GM23338 (cell line): Measurements from ENCODE around the gene KRTAP20-2. TPM values are rescaled to one million over a fixed set of nuclear protein-coding genes. Genes with fewer than 3 reads are reported as not detected.

Experiments
- ATAC-seq: fragments of 200-7000 bp; cut with Tn5 transposase; 3 replicates; pipeline ENCODE4 v1.9.1; 2020
- DNase-seq: peaks from one replicate; pipeline ENCODE4 v3.0.0-alpha.2; 2015; ENCODE audit warnings: low spot score
- H2AFZ ChIP-seq: fragments of 200-600 bp; sonication (generic); 2 replicates; pipeline ENCODE4 v1.8.0; 2016; ENCODE audit warnings: antibody characterized with exemption, mild to moderate bottlenecking, moderate library complexity
- H3F3A ChIP-seq: fragments of 200-600 bp; sonication (generic); replicated peaks from 2 replicates; pipeline ENCODE4 v1.8.0; 2017; ENCODE audit warnings: antibody characterized with exemption, mixed run types, low read depth
- H3K27ac ChIP-seq: fragments of 200-600 bp; sonication (generic); 2 replicates; pipeline ENCODE4 v1.6.1; 2016; ENCODE audit warnings: low read depth
- H3K27me3 ChIP-seq: fragments of 200-600 bp; sonication (generic); 2 replicates; pipeline ENCODE4 v1.8.0; 2016; ENCODE audit warnings: mild to moderate bottlenecking, mixed run types, moderate library complexity; ENCODE audit not compliant: insufficient read depth
- H3K36me3 ChIP-seq: fragments of 200-600 bp; sonication (generic); 2 replicates; pipeline ENCODE4 v1.8.0; 2016; ENCODE audit warnings: mild to moderate bottlenecking; ENCODE audit not compliant: insufficient read depth
- H3K4me1 ChIP-seq: fragments of 200-600 bp; sonication (generic); 2 replicates; pipeline ENCODE4 v1.8.0; 2016; ENCODE audit warnings: mild to moderate bottlenecking, moderate library complexity; ENCODE audit not compliant: insufficient read depth
- H3K4me2 ChIP-seq: fragments of 200-600 bp; sonication (generic); 2 replicates; pipeline ENCODE4 v1.7.1; 2017; ENCODE audit warnings: mixed run types
- H3K4me3 ChIP-seq: fragments of 200-600 bp; sonication (generic); 2 replicates; pipeline ENCODE4 v1.6.1; 2016; ENCODE audit warnings: mixed run types
- H3K79me2 ChIP-seq: fragments of 200-600 bp; sonication (generic); replicated peaks from 2 replicates; pipeline ENCODE4 v1.8.0; 2017; ENCODE audit warnings: mild to moderate bottlenecking; ENCODE audit not compliant: insufficient read depth
- H3K9me2 ChIP-seq: fragments of 200-600 bp; sonication (generic); 2 replicates; pipeline ENCODE4 v1.8.0; 2017; ENCODE audit not compliant: insufficient read depth
- H4K20me1 ChIP-seq: fragments of 200-600 bp; sonication (generic); replicated peaks from 2 replicates; pipeline ENCODE4 v1.8.0; 2017; ENCODE audit warnings: mild to moderate bottlenecking; ENCODE audit not compliant: insufficient read depth
- H3K27ac Mint-ChIP-seq: 2 replicates; pipeline ENCODE4 v1.8.0; 2020; ENCODE audit warnings: inconsistent platforms, mild to moderate bottlenecking, moderate library complexity, mixed read lengths
- H3K27me3 Mint-ChIP-seq: 3 replicates; pipeline ENCODE4 v1.8.0; 2022; ENCODE audit warnings: low read depth, mild to moderate bottlenecking, moderate library complexity, mixed read lengths, inconsistent platforms; ENCODE audit not compliant: insufficient read depth, poor library complexity
- H3K36me3 Mint-ChIP-seq: 3 replicates; pipeline ENCODE4 v1.8.0; 2021; ENCODE audit warnings: low read depth, mild to moderate bottlenecking, inconsistent platforms, moderate library complexity, mixed read lengths
- H3K4me1 Mint-ChIP-seq: 3 replicates; pipeline ENCODE4 v1.8.0; 2020; ENCODE audit warnings: mild to moderate bottlenecking, inconsistent platforms, mixed read lengths
- H3K4me3 Mint-ChIP-seq: 3 replicates; pipeline ENCODE4 v1.8.0; 2021; ENCODE audit warnings: moderate library complexity, mild to moderate bottlenecking, inconsistent platforms, mixed read lengths
- H3K9me3 Mint-ChIP-seq: 3 replicates; pipeline ENCODE4 v1.8.0; 2020; ENCODE audit warnings: moderate library complexity, mild to moderate bottlenecking, inconsistent platforms, mixed read lengths
- CREB1 ChIP-seq: fragments of 250-450 bp; sonication (Bioruptor Pico); IDR thresholded peaks from 2 replicates; pipeline ENCODE4 v1.5.0; 2020; ENCODE audit warnings: low read depth, mild to moderate bottlenecking, moderate library complexity
- EZH2 ChIP-seq: fragments of 200-600 bp; sonication (generic); IDR thresholded peaks from one replicate; pipeline ENCODE4 v1.8.0; 2017; ENCODE audit warnings: antibody characterized with exemption, mild to moderate bottlenecking, low read depth; ENCODE audit not compliant: unreplicated experiment
- EZH2phosphoT487 ChIP-seq: fragments of 200-600 bp; sonication (generic); IDR thresholded peaks from one replicate; pipeline ENCODE4 v1.8.1; 2018; ENCODE audit warnings: antibody characterized with exemption; ENCODE audit not compliant: unreplicated experiment
- JUNB ChIP-seq: IDR thresholded peaks from one replicate; pipeline ENCODE4 v1.6.1; 2016; ENCODE audit warnings: antibody characterized with exemption; ENCODE audit not compliant: unreplicated experiment
- NANOG ChIP-seq: IDR thresholded peaks from 2 replicates; pipeline ENCODE4 v1.6.1; 2016; ENCODE audit warnings: antibody characterized with exemption, borderline replicate concordance
- POLR2AphosphoS5 ChIP-seq: IDR thresholded peaks from 2 replicates; pipeline ENCODE4 v1.6.1; 2016; ENCODE audit warnings: antibody characterized with exemption, low read depth
- STAT1 ChIP-seq: IDR thresholded peaks from one replicate; pipeline ENCODE4 v1.6.1; 2016; ENCODE audit warnings: antibody characterized with exemption; ENCODE audit not compliant: unreplicated experiment
- ZNF114 ChIP-seq: fragments of 250-450 bp; sonication (Bioruptor Pico); IDR thresholded peaks from 2 replicates; pipeline ENCODE4 v1.5.0; 2020; ENCODE audit warnings: mild to moderate bottlenecking, moderate library complexity
- ZNF331 ChIP-seq: fragments of 250-450 bp; sonication (Bioruptor Pico); IDR thresholded peaks from 2 replicates; pipeline ENCODE4 v1.5.0; 2020; ENCODE audit warnings: low read depth, mild to moderate bottlenecking, moderate library complexity
- ZNF462 ChIP-seq: fragments of 250-450 bp; sonication (Bioruptor Pico); IDR thresholded peaks from 2 replicates; pipeline ENCODE4 v1.5.0; 2020; ENCODE audit warnings: mild to moderate bottlenecking, moderate library complexity
- polyA plus RNA-seq: library from polyadenylated mRNA; unstranded; fragments of >200 nt; fragmentation: Nextera tagmentation; extraction: Ambion mirVana; gene quantifications from 2 replicates; pipeline ENCODE4 v1.2.1, GENCODE V29; 2016
- total RNA-seq: library from RNA; depleted of rRNA; stranded (reverse); fragments of >200 nt; shearing (Covaris generic); gene quantifications from 2 replicates; pipeline ENCODE4 v1.2.3, GENCODE V29; 2014
- TF ChIP-seq, protein P1 (sequence below), 2 experiments: fragments of 200-600 bp in 1 of 2; sonication (generic) in 1 of 2; conservative IDR thresholded peaks; 2 replicates each; pipeline versions ENCODE4 v1.5.1 to v1.6.1; 2016 to 2017; ENCODE audit warnings: antibody characterized with exemption in 2 of 2, low read depth in 2 of 2, mild to moderate bottlenecking in 2 of 2, moderate library complexity in 1 of 2
- TF ChIP-seq, protein P2 (sequence below): IDR thresholded peaks from one replicate; pipeline ENCODE4 v1.6.1; 2018; ENCODE audit warnings: antibody characterized with exemption; ENCODE audit not compliant: unreplicated experiment
- TF ChIP-seq, protein P3 (sequence below): IDR thresholded peaks from 2 replicates; pipeline ENCODE4 v1.6.1; 2016; ENCODE audit warnings: antibody characterized with exemption

The KRTAP20-2 gene
- total and polyA plus RNA-seq, 2 experiments from 2014 or later = not detected

GRCh38 chr21:30613836-30614235 is 21.2 kb upstream of the KRTAP20-2 start, which contains the start of gene KRTAP6-1:
Gene KRTAP6-1 (minus strand): TSS chr21:30613930. CDS start chr21:30613904, 26 bp downstream.
- Histone ChIP-seq H3K79me2 (no peaks in the 10 kb centered on the region), H3K4me3 (no peak within 1 kb of the TSS), H3K4me2 (no peak within 1 kb of the TSS), H3F3A (no peaks in the 10 kb centered on the region), H4K20me1 (no peaks in the 10 kb centered on the region), H3K27me3 (no peaks in the 10 kb centered on the region), H3K9me2 (no peaks in the 10 kb centered on the region), H3K4me1 (no peaks in the 10 kb centered on the region), H2AFZ (no peak within 1 kb of the TSS), H3K36me3 (no peaks in the 10 kb centered on the region), H3K27ac (no peak within 1 kb of the TSS)
- H3K27me3 Mint-ChIP-seq = no peaks in the 10 kb centered on the region
- H3K4me3 Mint-ChIP-seq = no peak within 1 kb of the TSS
- ATAC-seq = no peak
- no peaks in the 10 kb centered on the region for H3K36me3 Mint-ChIP-seq
- no peak for DNase-seq
- TF ChIP-seq EZH2 (no peak), JUNB (no peak), NANOG (no peak), ZNF462 (CRISPR knock-in tag) (no peak), ZNF331 (CRISPR knock-in tag) (no peak), ZNF114 (CRISPR knock-in tag) (no peak), STAT1 (no peak), CREB1 (no peak), POLR2AphosphoS5 (no peak), EZH2phosphoT487 (no peak)
- TF ChIP-seq, protein P1, sequence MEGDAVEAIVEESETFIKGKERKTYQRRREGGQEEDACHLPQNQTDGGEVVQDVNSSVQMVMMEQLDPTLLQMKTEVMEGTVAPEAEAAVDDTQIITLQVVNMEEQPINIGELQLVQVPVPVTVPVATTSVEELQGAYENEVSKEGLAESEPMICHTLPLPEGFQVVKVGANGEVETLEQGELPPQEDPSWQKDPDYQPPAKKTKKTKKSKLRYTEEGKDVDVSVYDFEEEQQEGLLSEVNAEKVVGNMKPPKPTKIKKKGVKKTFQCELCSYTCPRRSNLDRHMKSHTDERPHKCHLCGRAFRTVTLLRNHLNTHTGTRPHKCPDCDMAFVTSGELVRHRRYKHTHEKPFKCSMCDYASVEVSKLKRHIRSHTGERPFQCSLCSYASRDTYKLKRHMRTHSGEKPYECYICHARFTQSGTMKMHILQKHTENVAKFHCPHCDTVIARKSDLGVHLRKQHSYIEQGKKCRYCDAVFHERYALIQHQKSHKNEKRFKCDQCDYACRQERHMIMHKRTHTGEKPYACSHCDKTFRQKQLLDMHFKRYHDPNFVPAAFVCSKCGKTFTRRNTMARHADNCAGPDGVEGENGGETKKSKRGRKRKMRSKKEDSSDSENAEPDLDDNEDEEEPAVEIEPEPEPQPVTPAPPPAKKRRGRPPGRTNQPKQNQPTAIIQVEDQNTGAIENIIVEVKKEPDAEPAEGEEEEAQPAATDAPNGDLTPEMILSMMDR (conservative IDR thresholded peaks at IDR 0.05; ENCODE audit: low read depth in 2 of 2) = no peak
- TF ChIP-seq, protein P2, sequence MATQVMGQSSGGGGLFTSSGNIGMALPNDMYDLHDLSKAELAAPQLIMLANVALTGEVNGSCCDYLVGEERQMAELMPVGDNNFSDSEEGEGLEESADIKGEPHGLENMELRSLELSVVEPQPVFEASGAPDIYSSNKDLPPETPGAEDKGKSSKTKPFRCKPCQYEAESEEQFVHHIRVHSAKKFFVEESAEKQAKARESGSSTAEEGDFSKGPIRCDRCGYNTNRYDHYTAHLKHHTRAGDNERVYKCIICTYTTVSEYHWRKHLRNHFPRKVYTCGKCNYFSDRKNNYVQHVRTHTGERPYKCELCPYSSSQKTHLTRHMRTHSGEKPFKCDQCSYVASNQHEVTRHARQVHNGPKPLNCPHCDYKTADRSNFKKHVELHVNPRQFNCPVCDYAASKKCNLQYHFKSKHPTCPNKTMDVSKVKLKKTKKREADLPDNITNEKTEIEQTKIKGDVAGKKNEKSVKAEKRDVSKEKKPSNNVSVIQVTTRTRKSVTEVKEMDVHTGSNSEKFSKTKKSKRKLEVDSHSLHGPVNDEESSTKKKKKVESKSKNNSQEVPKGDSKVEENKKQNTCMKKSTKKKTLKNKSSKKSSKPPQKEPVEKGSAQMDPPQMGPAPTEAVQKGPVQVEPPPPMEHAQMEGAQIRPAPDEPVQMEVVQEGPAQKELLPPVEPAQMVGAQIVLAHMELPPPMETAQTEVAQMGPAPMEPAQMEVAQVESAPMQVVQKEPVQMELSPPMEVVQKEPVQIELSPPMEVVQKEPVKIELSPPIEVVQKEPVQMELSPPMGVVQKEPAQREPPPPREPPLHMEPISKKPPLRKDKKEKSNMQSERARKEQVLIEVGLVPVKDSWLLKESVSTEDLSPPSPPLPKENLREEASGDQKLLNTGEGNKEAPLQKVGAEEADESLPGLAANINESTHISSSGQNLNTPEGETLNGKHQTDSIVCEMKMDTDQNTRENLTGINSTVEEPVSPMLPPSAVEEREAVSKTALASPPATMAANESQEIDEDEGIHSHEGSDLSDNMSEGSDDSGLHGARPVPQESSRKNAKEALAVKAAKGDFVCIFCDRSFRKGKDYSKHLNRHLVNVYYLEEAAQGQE = no peak
- TF ChIP-seq, protein P3, sequence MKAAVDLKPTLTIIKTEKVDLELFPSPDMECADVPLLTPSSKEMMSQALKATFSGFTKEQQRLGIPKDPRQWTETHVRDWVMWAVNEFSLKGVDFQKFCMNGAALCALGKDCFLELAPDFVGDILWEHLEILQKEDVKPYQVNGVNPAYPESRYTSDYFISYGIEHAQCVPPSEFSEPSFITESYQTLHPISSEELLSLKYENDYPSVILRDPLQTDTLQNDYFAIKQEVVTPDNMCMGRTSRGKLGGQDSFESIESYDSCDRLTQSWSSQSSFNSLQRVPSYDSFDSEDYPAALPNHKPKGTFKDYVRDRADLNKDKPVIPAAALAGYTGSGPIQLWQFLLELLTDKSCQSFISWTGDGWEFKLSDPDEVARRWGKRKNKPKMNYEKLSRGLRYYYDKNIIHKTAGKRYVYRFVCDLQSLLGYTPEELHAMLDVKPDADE = no peak
- peaks cover 7% of the 10 kb centered on the region; the same call in 2 of the 3 replicates for H3K9me3 Mint-ChIP-seq
- no peaks in the 10 kb centered on the region for H3K4me1 Mint-ChIP-seq
- H3K27ac Mint-ChIP-seq = no peak within 1 kb of the TSS
